K562 (cell line): ENCODE results near the gene PYGO2. TPM values are rescaled to one million over a fixed set of nuclear protein-coding genes. Genes with fewer than 3 reads are reported as not detected.

Experiments used
- ARNT ChIP-seq, 2 experiments: fragments of 450-650 bp; IDR thresholded peaks; 2 replicates each; pipeline ENCODE4 v1.6.1; 2016; ENCODE audit warnings: mild to moderate bottlenecking in 1 of 2
- BCLAF1 ChIP-seq, 2 experiments: fragments of 450-650 bp in 1 of 2; IDR thresholded peaks; 2 replicates each; pipeline ENCODE4 v1.6.1; 2011 to 2017; ENCODE audit warnings: low read depth in 2 of 2, antibody characterized with exemption in 1 of 2, borderline replicate concordance in 1 of 2, low read length in 1 of 2, mild to moderate bottlenecking in 1 of 2, mixed read lengths in 1 of 2; ENCODE audit not compliant: control insufficient read depth in 1 of 2
- BHLHE40 ChIP-seq: IDR thresholded peaks from 2 replicates; pipeline ENCODE4 v1.6.1; 2011; ENCODE audit warnings: low read length, improper control_type of control experiment
- CBFA2T3 ChIP-seq: fragments of 450-650 bp; IDR thresholded peaks from 2 replicates; pipeline ENCODE4 v1.6.1; 2017
- CTCF ChIP-seq, 3 experiments: IDR thresholded peaks in 2 of 3; conservative IDR thresholded peaks in 1 of 3; 2 replicates each; pipeline ENCODE4 v1.5.1; 2011 to 2012; ENCODE audit warnings: low read length in 3 of 3, mild to moderate bottlenecking in 3 of 3, control low read depth in 2 of 3, improper control_type of control experiment in 1 of 3, inconsistent platforms in 1 of 3, low read depth in 1 of 3, mixed read lengths in 1 of 3, moderate library complexity in 1 of 3; ENCODE audit not compliant: insufficient read depth in 2 of 3
- HES1 ChIP-seq: fragments of 450-650 bp; IDR thresholded peaks from 2 replicates; pipeline ENCODE4 v1.6.1; 2016; ENCODE audit warnings: low read depth, mild to moderate bottlenecking, moderate library complexity
- KHSRP ChIP-seq: fragments of 450-650 bp; IDR thresholded peaks from 2 replicates; pipeline ENCODE4 v1.6.1; 2017
- PURB ChIP-seq: sonication (generic); formaldehyde crosslinking; IDR thresholded peaks from 2 replicates; pipeline ENCODE4 v1.9.0; 2021; ENCODE audit warnings: low read depth, mild to moderate bottlenecking, missing genetic modification reagents
- RBBP5 ChIP-seq: fragments of 200-600 bp; sonication (generic); IDR thresholded peaks from 2 replicates; pipeline ENCODE4 v1.6.1; 2012; ENCODE audit warnings: borderline replicate concordance, mild to moderate bottlenecking, low read length, control low read depth, inconsistent platforms; ENCODE audit not compliant: insufficient read depth, poor library complexity, severe bottlenecking
- RCOR1 ChIP-seq, 2 experiments: IDR thresholded peaks; 2 replicates each; pipeline ENCODE4 v1.6.1; 2012; ENCODE audit warnings: low read depth in 2 of 2, low read length in 2 of 2, borderline replicate concordance in 1 of 2, improper control_type of control experiment in 1 of 2
- SMAD2 ChIP-seq: fragments of 150-350 bp; IDR thresholded peaks from 2 replicates; pipeline ENCODE4 v1.6.1; 2014; ENCODE audit warnings: low read depth, mild to moderate bottlenecking, low read length
- SREBF1 ChIP-seq: fragments of 150-350 bp; IDR thresholded peaks from 2 replicates; pipeline ENCODE4 v1.6.1; 2014; ENCODE audit warnings: antibody characterized with exemption, low read depth, low read length, borderline replicate concordance
- TFAP4 ChIP-seq: sonication (generic); formaldehyde crosslinking; IDR thresholded peaks from 2 replicates; pipeline ENCODE4 v1.8.0; 2022; ENCODE audit warnings: missing genetic modification reagents, mild to moderate bottlenecking, moderate library complexity, borderline replicate concordance
- XRCC3 ChIP-seq: fragments of 450-650 bp; IDR thresholded peaks from 2 replicates; pipeline ENCODE4 v1.6.1; 2017; ENCODE audit warnings: mild to moderate bottlenecking, moderate library complexity
- ZNF395 ChIP-seq: fragments of 200-800 bp; sonication (Bioruptor generic); IDR thresholded peaks from 2 replicates; pipeline ENCODE4 v1.6.1; 2017; ENCODE audit warnings: missing genetic modification characterization, missing compliant biosample characterization
- ZNF444 ChIP-seq: fragments of 250-450 bp; sonication (Bioruptor Pico); IDR thresholded peaks from 2 replicates; pipeline ENCODE4 v1.4.0; 2020; ENCODE audit warnings: mild to moderate bottlenecking, moderate library complexity
- ZNF699 ChIP-seq: fragments of 250-450 bp; sonication (Bioruptor Pico); IDR thresholded peaks from 2 replicates; pipeline ENCODE4 v1.8.0; 2021; ENCODE audit warnings: mild to moderate bottlenecking, moderate library complexity; ENCODE audit not compliant: insufficient replicate concordance
- polyA plus RNA-seq, 8 experiments: library from polyadenylated mRNA; depleted of rRNA in 4 of 8; stranded (reverse) in 5 of 8; unstranded in 3 of 8; fragments of >200 nt; fragmentation: Nextera tagmentation in 2 of 8; fragmentation: Illumina TruSeq in 1 of 8; extraction: Ambion mirVana in 2 of 8; extraction: Trizol in 1 of 8; gene quantifications; 2 replicates each; pipeline versions ENCODE4 v1.2.1 to v1.2.3, GENCODE V29; 2011 to 2014; ENCODE audit warnings: inconsistent platforms in 1 of 8, missing spikeins in 1 of 8
- total RNA-seq, 7 experiments: library from RNA; depleted of rRNA in 6 of 7; stranded (reverse); fragments of >200 nt in 6 of 7; fragmentation: Illumina TruSeq in 2 of 7; extraction: Trizol in 2 of 7; gene quantifications; 2 replicates each; pipeline versions ENCODE4 v1.2.1 to v1.2.3, GENCODE V29; 2011 to 2021; ENCODE audit warnings: low replicate concordance in 1 of 7

Gene PYGO2
- total and polyA plus RNA-seq, 9 of the 15 experiments (the other 6 are each of a cell fraction or from before 2014, with no cell fraction given): 8.3 to 36.2 (median 18.2) TPM

- peak; percentile 44 for TF ChIP-seq RBBP5
- TF ChIP-seq ZNF699 (CRISPR knock-in tag): no peak
- TF ChIP-seq RCOR1 (IDR thresholded peaks at IDR 0.05; ENCODE audit: borderline replicate concordance in 1 of 2, low read depth in 2 of 2, low read length in 2 of 2): peak; percentile 50 to 55; a peak in 2 of 4 replicates
- TF ChIP-seq ZNF395 (CRISPR knock-in tag): peak; percentile 57; the same call in 1 of the 2 replicates
- TF ChIP-seq PURB: no peak
- peak in 1 of 2 experiments; percentile 97; a peak in 2 of 4 replicates for TF ChIP-seq BCLAF1 (IDR thresholded peaks at IDR 0.05; ENCODE audit: borderline replicate concordance in 1 of 2, control insufficient read depth in 1 of 2, low read depth in 2 of 2, low read length in 1 of 2)
- TF ChIP-seq XRCC3: no peak
- TF ChIP-seq CTCF (IDR thresholded peaks at IDR 0.05 in 2 of 3, conservative IDR thresholded peaks at IDR 0.05 in 1 of 3; ENCODE audit: insufficient read depth in 2 of 3, low read depth in 1 of 3, low read length in 3 of 3): peak in 1 of 3 experiments; percentile 30; a peak in 2 of 6 replicates
- peak in 1 of 2 experiments; percentile 33; a peak in 1 of 4 replicates for TF ChIP-seq ARNT (IDR thresholded peaks at IDR 0.05)
- peak; percentile 70 for TF ChIP-seq CBFA2T3
- peak; percentile 74 for TF ChIP-seq KHSRP
- no peak for TF ChIP-seq SMAD2
- 0 out of 2 replicates have a peak, but pooled peaks have one; percentile 68 for TF ChIP-seq HES1
- TF ChIP-seq SREBF1: peak; percentile 83; the same call in 1 of the 2 replicates
- peak; percentile 89 for TF ChIP-seq BHLHE40
- TF ChIP-seq ZNF444 (CRISPR knock-in tag): no peak
- 0 out of 2 replicates have a peak, but pooled peaks have one; percentile 72 for TF ChIP-seq TFAP4 (CRISPR knock-in tag)
Observed at GRCh38 chr1:154937085-154937987, 24.2 kb downstream of the PYGO2 start (continued).
